ENCODE data around the gene DGCR6L.
"Not testable (repeated sequence)": the region's sequence is repeated elsewhere in the genome, so short reads cannot be mapped to it uniquely, and the experiment has no call there.

The DGCR6L gene

GRCh38 chr22:20290578-20291248 is 29.1 kb downstream of the DGCR6L start:
- no peak for DNase-seq

GRCh38 chr22:20290045-20290392 is 29.8 kb downstream of the DGCR6L start:
- DNase-seq = no peak

GRCh38 chr22:20289182-20290044 is 30.4 kb downstream of the DGCR6L start:
- not testable (repeated sequence) for DNase-seq

- DNase-seq = not testable (repeated sequence)
Measured at GRCh38 chr22:20286784-20287423, 33.0 kb downstream of the DGCR6L start.

- not testable (repeated sequence) for DNase-seq
Measured at GRCh38 chr22:20286312-20286660, 33.6 kb downstream of the DGCR6L start.

- not testable (repeated sequence) for DNase-seq
Measured at GRCh38 chr22:20285473-20286311, 34.2 kb downstream of the DGCR6L start.

- no peak for DNase-seq
Measured at GRCh38 chr22:20284471-20285086, 35.3 kb downstream of the DGCR6L start.

- no peak for DNase-seq
Measured at GRCh38 chr22:20283674-20284066, 36.2 kb downstream of the DGCR6L start.

- DNase-seq = no peak
Measured at GRCh38 chr22:20282901-20283673, 36.8 kb downstream of the DGCR6L start.

GRCh38 chr22:20281891-20282290 is 38.0 kb downstream of the DGCR6L start:
- DNase-seq = no peak

- not testable (repeated sequence) for DNase-seq
Measured at GRCh38 chr22:20281473-20281872, 38.4 kb downstream of the DGCR6L start.

- DNase-seq = no peak
Measured at GRCh38 chr22:20280866-20281265, 39.0 kb downstream of the DGCR6L start.

GRCh38 chr22:20280163-20280562 is 39.7 kb downstream of the DGCR6L start:
- not testable (repeated sequence) for DNase-seq

GRCh38 chr22:20279662-20280134 is 40.2 kb downstream of the DGCR6L start:
- DNase-seq = no peak

GRCh38 chr22:20278726-20279490 is 41.0 kb downstream of the DGCR6L start:
- not testable (repeated sequence) for DNase-seq

GRCh38 chr22:20277936-20278635 is 41.8 kb downstream of the DGCR6L start:
- DNase-seq = not testable (repeated sequence)

- no peak for DNase-seq
Measured at GRCh38 chr22:20276468-20276867, 43.4 kb downstream of the DGCR6L start.

GRCh38 chr22:20275836-20276235 is 44.0 kb downstream of the DGCR6L start:
- no peak for DNase-seq

GRCh38 chr22:20275325-20275724 is 44.5 kb downstream of the DGCR6L start:
- not testable (repeated sequence) for DNase-seq

GRCh38 chr22:20274374-20274773 is 45.5 kb downstream of the DGCR6L start:
- not testable (repeated sequence) for DNase-seq

Data from NCI-H526 treated with DMSO at 0.1 percent for 48 hours (cell line).